GM12878 (cell line): ENCODE measurements around the gene ZNF709. TPM values are rescaled to one million over a fixed set of nuclear protein-coding genes. Genes with fewer than 3 reads are reported as not detected.
A peak's percentile ranks its signal among the peaks of the same experiment; 100 is the strongest.

Source experiments
- ATAC-seq: fragments of 200-7000 bp; cut with Tn5 transposase; 3 replicates; pipeline ENCODE4 v1.9.1; 2020; ENCODE audit warnings: mild to moderate bottlenecking, moderate library complexity
- BruUV-seq: library from RNA; stranded (reverse); fragments of 400-500 nt; replicated peaks from 2 replicates; lab custom pipeline; 2021; lab: Mats Ljungman, UMichigan
- CTCF ChIA-PET: fragments of 300-600 bp; sonication (Branson Sonifier 250); formaldehyde crosslinking; extraction: SDS; loops from one replicate; lab custom pipeline; 2021; ENCODE audit warnings: inconsistent platforms; lab: Yijun Ruan, JAX
- POLR2A ChIA-PET: fragments of 350-600 bp; formaldehyde crosslinking; extraction: SDS; loops from one replicate; lab custom pipeline; 2021; ENCODE audit warnings: inconsistent platforms; lab: Charles Lee
- RAD21 ChIA-PET: fragments of 300-600 bp; sonication (Branson Sonifier 250); formaldehyde crosslinking; loops from one replicate; lab custom pipeline; 2023; ENCODE audit warnings: antibody characterized with exemption; ENCODE audit not compliant: unreplicated experiment; lab: Charles Lee
- SMC1A ChIA-PET: fragments of 300-600 bp; sonication (Branson Sonifier 250); formaldehyde crosslinking; loops from one replicate; lab custom pipeline; 2023; ENCODE audit not compliant: unreplicated experiment, uncharacterized antibody; lab: Charles Lee
- DNase-seq: peaks from one replicate; pipeline ENCODE4 v3.0.0-alpha.2; 2011; ENCODE audit warnings: low read depth, low spot score
- FAIRE-seq: peaks from 3 replicates; lab custom pipeline; 2011; peaks lifted over from hg19 to GRCh38; lab: Jason Lieb, UNC
- H2AFZ ChIP-seq: 2 replicates; pipeline ENCODE4 v1.6.0; 2011; ENCODE audit warnings: low read depth, low read length, control low read depth; ENCODE audit not compliant: control insufficient read depth
- H3K27ac ChIP-seq: 2 replicates; pipeline ENCODE4 v1.5.1; 2011; ENCODE audit warnings: control low read depth; ENCODE audit not compliant: control insufficient read depth, insufficient read depth
- H3K27me3 ChIP-seq, 2 experiments: replicated peaks in 1 of 2; 2 replicates each; pipeline versions ENCODE4 v1.6.0 to v1.6.1; 2011; ENCODE audit warnings: low read length in 1 of 2; ENCODE audit not compliant: control insufficient read depth in 2 of 2, insufficient read depth in 2 of 2
- H3K36me3 ChIP-seq, 2 experiments: 2 replicates each; pipeline ENCODE4 v1.5.1; 2011; ENCODE audit warnings: low read length in 1 of 2; ENCODE audit not compliant: control insufficient read depth in 2 of 2, insufficient read depth in 2 of 2
- H3K4me1 ChIP-seq: 2 replicates; pipeline ENCODE4 v1.6.1; 2011; ENCODE audit warnings: mild to moderate bottlenecking, low read length, moderate library complexity, mixed read lengths; ENCODE audit not compliant: control insufficient read depth, insufficient read depth
- H3K4me2 ChIP-seq: 2 replicates; pipeline ENCODE4 v1.6.0; 2011; ENCODE audit warnings: control low read depth; ENCODE audit not compliant: control insufficient read depth, insufficient read depth
- H3K4me3 ChIP-seq: fragments of 200-600 bp; sonication (generic); 2 replicates; pipeline ENCODE4 v1.5.1; 2016
- H3K79me2 ChIP-seq: 2 replicates; pipeline ENCODE4 v1.6.0; 2011; ENCODE audit warnings: low read length; ENCODE audit not compliant: control insufficient read depth, insufficient read depth
- H3K9ac ChIP-seq: 2 replicates; pipeline ENCODE4 v1.8.0; 2011; ENCODE audit warnings: low read length, control low read depth, mixed read lengths; ENCODE audit not compliant: control insufficient read depth, insufficient read depth
- H3K9me3 ChIP-seq: replicated peaks from 3 replicates; pipeline ENCODE4 v1.5.1; 2011; ENCODE audit warnings: mild to moderate bottlenecking, low read length; ENCODE audit not compliant: control insufficient read depth, insufficient read depth
- H4K20me1 ChIP-seq: 2 replicates; pipeline ENCODE4 v1.6.0; 2011; ENCODE audit not compliant: control insufficient read depth, insufficient read depth
- BCL11A ChIP-seq: IDR thresholded peaks from 2 replicates; pipeline ENCODE4 v1.6.1; 2011; ENCODE audit warnings: low read depth, low read length
- BRCA1 ChIP-seq: IDR thresholded peaks from 2 replicates; pipeline ENCODE4 v1.6.1; 2011; ENCODE audit warnings: low read depth, low read length, improper control_type of control experiment
- GATAD2B ChIP-seq: fragments of 450-650 bp; conservative IDR thresholded peaks from 2 replicates; pipeline ENCODE4 v1.6.1; 2017; ENCODE audit warnings: low read depth, mild to moderate bottlenecking, moderate library complexity
- IKZF1 ChIP-seq: fragments of 450-650 bp; conservative IDR thresholded peaks from 2 replicates; pipeline ENCODE4 v1.6.1; 2017; ENCODE audit warnings: antibody characterized with exemption, mild to moderate bottlenecking
- MEF2B ChIP-seq: fragments of 450-650 bp; IDR thresholded peaks from 2 replicates; pipeline ENCODE4 v1.6.1; 2018; ENCODE audit warnings: mild to moderate bottlenecking, moderate library complexity; ENCODE audit not compliant: partially characterized antibody, poor library complexity, severe bottlenecking
- NFYB ChIP-seq: IDR thresholded peaks from 2 replicates; pipeline ENCODE4 v1.6.1; 2011; ENCODE audit warnings: low read depth, mild to moderate bottlenecking, low read length, improper control_type of control experiment, moderate library complexity; ENCODE audit not compliant: insufficient read depth
- NR2C1 ChIP-seq: fragments of 450-650 bp; IDR thresholded peaks from 2 replicates; pipeline ENCODE4 v1.6.1; 2017; ENCODE audit warnings: antibody characterized with exemption, mild to moderate bottlenecking, moderate library complexity
- NR2F1 ChIP-seq: fragments of 450-650 bp; conservative IDR thresholded peaks from 2 replicates; pipeline ENCODE4 v1.6.1; 2017; ENCODE audit warnings: mild to moderate bottlenecking
- PAX5 ChIP-seq: IDR thresholded peaks from 2 replicates; pipeline ENCODE4 v1.6.1; 2011; ENCODE audit warnings: low read depth, low read length, borderline replicate concordance
- POLR2AphosphoS5 ChIP-seq: IDR thresholded peaks from 2 replicates; pipeline ENCODE4 v1.6.1; 2011; ENCODE audit warnings: mild to moderate bottlenecking, low read length, inconsistent platforms
- SIN3A ChIP-seq: IDR thresholded peaks from 2 replicates; pipeline ENCODE4 v1.6.1; 2012; ENCODE audit warnings: low read depth, low read length, improper control_type of control experiment
- SMC3 ChIP-seq: IDR thresholded peaks from 2 replicates; pipeline ENCODE4 v1.6.1; 2011; ENCODE audit warnings: low read length, improper control_type of control experiment, borderline replicate concordance
- SPI1 ChIP-seq: IDR thresholded peaks from 2 replicates; pipeline ENCODE4 v1.6.1; 2011; ENCODE audit warnings: low read depth, mild to moderate bottlenecking, low read length, moderate library complexity, borderline replicate concordance; ENCODE audit not compliant: insufficient read depth
- SREBF1 ChIP-seq: IDR thresholded peaks from 2 replicates; pipeline ENCODE4 v1.6.1; 2012; ENCODE audit warnings: mild to moderate bottlenecking, low read length
- TAF1 ChIP-seq: IDR thresholded peaks from 2 replicates; pipeline ENCODE4 v1.6.1; 2011; ENCODE audit warnings: mild to moderate bottlenecking, low read depth, low read length, borderline replicate concordance
- ZNF592 ChIP-seq: fragments of 450-650 bp; IDR thresholded peaks from 2 replicates; pipeline ENCODE4 v1.6.1; 2017; ENCODE audit warnings: mild to moderate bottlenecking, moderate library complexity
- WGBS: methylation state at CpG from one replicate; pipeline ENCODE4 v1.1.6; 2016; ENCODE audit warnings: low lambda C conversion rate; ENCODE audit not compliant: insufficient replicate concordance, insufficient coverage; ENCODE audit errors: missing lambda C conversion rate; 5-methylcytosine and 5-hydroxymethylcytosine counted together
- in situ Hi-C: fragments of 300-500 bp; cut with MboI; formaldehyde crosslinking; loops from 9 replicates; pipeline ENCODE4 v1.14.3; 2018; ENCODE audit warnings: mixed read lengths
- intact Hi-C: fragments of 100-400 bp; cut with micrococcal nuclease; formaldehyde crosslinking; loops from one replicate; pipeline ENCODE4 v1.14.2; 2022; ENCODE audit not compliant: unreplicated experiment
- polyA plus RNA-seq, 11 experiments: library from polyadenylated mRNA; depleted of rRNA in 4 of 11; unstranded in 6 of 11; stranded (reverse) in 5 of 11; fragments of >200 nt; fragmentation: Nextera tagmentation in 4 of 11; fragmentation: Illumina TruSeq in 1 of 11; extraction: Ambion mirVana in 4 of 11; extraction: Trizol in 1 of 11; gene quantifications; 1 replicate in 1 of 11; 2 replicates in 10 of 11; pipeline versions ENCODE4 v1.2.1 to v1.2.3, GENCODE V29; 2011 to 2016; ENCODE audit warnings: inconsistent platforms in 2 of 11, missing spikeins in 2 of 11, low read depth in 1 of 11
- total RNA-seq, 4 experiments: library from RNA; depleted of rRNA in 3 of 4; stranded (reverse); fragments of >200 nt in 3 of 4; fragmentation: Illumina TruSeq in 1 of 4; extraction: Trizol in 1 of 4; gene quantifications; 2 replicates each; pipeline versions ENCODE4 v1.2.1 to v1.2.3, GENCODE V29; 2013 to 2021
- TF ChIP-seq, protein P1 (sequence below), 3 experiments: IDR thresholded peaks in 2 of 3; conservative IDR thresholded peaks in 1 of 3; 2 replicates each; pipeline ENCODE4 v1.5.1; 2011; ENCODE audit warnings: low read depth in 3 of 3, low read length in 3 of 3, mild to moderate bottlenecking in 3 of 3, control low read depth in 2 of 3, moderate library complexity in 2 of 3, inconsistent platforms in 1 of 3, mixed read lengths in 1 of 3; ENCODE audit not compliant: control insufficient read depth in 2 of 3, insufficient read depth in 1 of 3; ENCODE audit errors: extremely low read depth in 1 of 3

ZNF709 gene
- total and polyA plus RNA-seq, 10 of the 15 experiments (the other 5 are each of a cell fraction or from before 2014, with no cell fraction given), result 0.27 to 2.5 (median 1.5) TPM

GRCh38 chr19:12440541-12441316, 43.9 kb downstream of the ZNF709 start, which contains the start of gene ZNF443:
Gene ZNF443 (minus strand): TSS chr19:12441021. CDS start chr19:12440914, 107 bp downstream.
- no peaks in the 10 kb centered on the region for H3K79me2 ChIP-seq
- BruUV-seq, result no TSS peak
- no peaks in the 10 kb centered on the region for H3K27me3 ChIP-seq
- no peaks in the 10 kb centered on the region for H3K36me3 ChIP-seq
- RAD21 ChIA-PET, result interaction anchor here (0.6 to 1.2 kb wide), 4 partner anchors 75 to 355 kb away, joined by 3 read pairs; partner anchors contain the start of genes ZNF442, ZNF490 and ZNF791
- DNase-seq (peak; percentile 94), FAIRE-seq (peak; percentile 97), ATAC-seq (peak; percentile 97)
- in situ Hi-C loops, result no loop called here
- peak within 1 kb of the TSS; percentile 56 for H3K27ac ChIP-seq
- POLR2A ChIA-PET, result interaction anchor here (0.6 to 1.1 kb wide), 3 partner anchors 37 to 238 kb away, joined by 3 to 4 read pairs (median 3); partner anchors contain the start of gene ZNF563
- H2AFZ ChIP-seq, result peak within 1 kb of the TSS; percentile 88
- WGBS, result under 1% methylated on average over 58 of the region's 59 CpGs
- peak within 1 kb of the TSS; percentile 60 for H3K4me2 ChIP-seq
- no peaks in the 10 kb centered on the region for H3K4me1 ChIP-seq
- CTCF ChIA-PET, result interaction anchor here (1.0 to 1.6 kb wide), 3 partner anchors 43 to 517 kb away, joined by 3 to 4 read pairs (median 3); partner anchors contain the start of gene ZNF44
- H4K20me1 ChIP-seq, result no peaks in the 10 kb centered on the region
- H3K4me3 ChIP-seq, result peak within 1 kb of the TSS; percentile 74
- no peaks in the 10 kb centered on the region; the same call in 2 of the 3 replicates for H3K9me3 ChIP-seq
- peak within 1 kb of the TSS; percentile 58 for H3K9ac ChIP-seq
- SMC1A ChIA-PET, result interaction anchor here (0.7 to 1.3 kb wide), 4 partner anchors 38 to 107 kb away, joined by 3 to 6 read pairs (median 3); partner anchors contain the start of gene ZNF563
- intact Hi-C loops, result loop anchor here (2.0 kb wide), 2 partner anchors 40 to 110 kb away; partner anchors contain the start of genes ZNF564 and ZNF799
- TF ChIP-seq SMC3, result 0 out of 2 replicates have a peak, but pooled peaks have one; percentile 1
- TF ChIP-seq IKZF1, result 0 out of 2 replicates have a peak, but pooled peaks have one; percentile 34
- no peak for TF ChIP-seq SREBF1
- no peak for TF ChIP-seq NR2C1
- no peak for TF ChIP-seq ZNF592
- no peak for TF ChIP-seq GATAD2B
- TF ChIP-seq, protein P1, sequence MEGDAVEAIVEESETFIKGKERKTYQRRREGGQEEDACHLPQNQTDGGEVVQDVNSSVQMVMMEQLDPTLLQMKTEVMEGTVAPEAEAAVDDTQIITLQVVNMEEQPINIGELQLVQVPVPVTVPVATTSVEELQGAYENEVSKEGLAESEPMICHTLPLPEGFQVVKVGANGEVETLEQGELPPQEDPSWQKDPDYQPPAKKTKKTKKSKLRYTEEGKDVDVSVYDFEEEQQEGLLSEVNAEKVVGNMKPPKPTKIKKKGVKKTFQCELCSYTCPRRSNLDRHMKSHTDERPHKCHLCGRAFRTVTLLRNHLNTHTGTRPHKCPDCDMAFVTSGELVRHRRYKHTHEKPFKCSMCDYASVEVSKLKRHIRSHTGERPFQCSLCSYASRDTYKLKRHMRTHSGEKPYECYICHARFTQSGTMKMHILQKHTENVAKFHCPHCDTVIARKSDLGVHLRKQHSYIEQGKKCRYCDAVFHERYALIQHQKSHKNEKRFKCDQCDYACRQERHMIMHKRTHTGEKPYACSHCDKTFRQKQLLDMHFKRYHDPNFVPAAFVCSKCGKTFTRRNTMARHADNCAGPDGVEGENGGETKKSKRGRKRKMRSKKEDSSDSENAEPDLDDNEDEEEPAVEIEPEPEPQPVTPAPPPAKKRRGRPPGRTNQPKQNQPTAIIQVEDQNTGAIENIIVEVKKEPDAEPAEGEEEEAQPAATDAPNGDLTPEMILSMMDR (IDR thresholded peaks at IDR 0.05 in 2 of 3, conservative IDR thresholded peaks at IDR 0.05 in 1 of 3; ENCODE audit: control insufficient read depth in 2 of 3, extremely low read depth in 1 of 3, insufficient read depth in 1 of 3, low read depth in 3 of 3, low read length in 3 of 3), result no peak
- peak; percentile 47; the same call in 1 of the 2 replicates for TF ChIP-seq SIN3A
- TF ChIP-seq NR2F1, result no peak
- TF ChIP-seq BRCA1, result no peak
- TF ChIP-seq MEF2B, result no peak
- TF ChIP-seq POLR2AphosphoS5, result 0 out of 2 replicates have a peak, but pooled peaks have one; percentile 22
- 0 out of 2 replicates have a peak, but pooled peaks have one; percentile 24 for TF ChIP-seq PAX5
- peak; percentile 49; the same call in 1 of the 2 replicates for TF ChIP-seq TAF1
- peak; percentile 98 for TF ChIP-seq NFYB
- peak; percentile 34; the same call in 1 of the 2 replicates for TF ChIP-seq SPI1
- no peak for TF ChIP-seq BCL11A
